ENCODE measurements around the gene SNX27.
A peak's percentile ranks its signal among the peaks of the same experiment; 100 is the strongest.

Gene SNX27

GRCh38 chr1:151706464-151707415 lies 94.9 kb downstream of the SNX27 start:
- no peak for DNase-seq

- DNase-seq: no peak
Measured at GRCh38 chr1:151707541-151708065, 95.8 kb downstream of the SNX27 start.

GRCh38 chr1:151708891-151709290 lies 97.0 kb downstream of the SNX27 start:
- no peak for DNase-seq

GRCh38 chr1:151710187-151710840 lies 98.5 kb downstream of the SNX27 start:
- no peak for DNase-seq

- no peak for DNase-seq
Measured at GRCh38 chr1:151711044-151711800, 99.4 kb downstream of the SNX27 start.

GRCh38 chr1:151711951-151712350 lies 100.1 kb downstream of the SNX27 start:
- DNase-seq: peak; percentile 11

DNA sequence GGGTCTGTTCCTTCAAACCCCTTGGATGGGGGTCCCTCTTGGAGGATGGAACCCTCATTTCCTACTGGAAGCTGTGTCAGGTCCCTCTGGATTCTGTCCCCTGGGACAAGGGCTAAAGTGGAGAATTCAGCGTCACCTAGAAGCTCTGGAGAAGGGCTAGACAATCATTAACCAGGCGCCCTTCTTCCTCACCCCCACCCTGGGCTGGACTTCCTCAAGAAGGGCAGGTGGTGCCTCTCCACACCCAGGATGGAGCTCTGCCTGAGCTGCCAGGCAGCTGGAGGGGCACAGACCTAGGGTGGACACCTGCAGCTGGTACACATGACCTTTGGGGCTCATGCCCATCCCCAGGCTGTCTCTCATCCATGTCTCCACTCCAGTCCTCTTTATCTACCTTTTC lies 101.2 kb downstream of the SNX27 start:
- DNase-seq: no peak

DNA sequence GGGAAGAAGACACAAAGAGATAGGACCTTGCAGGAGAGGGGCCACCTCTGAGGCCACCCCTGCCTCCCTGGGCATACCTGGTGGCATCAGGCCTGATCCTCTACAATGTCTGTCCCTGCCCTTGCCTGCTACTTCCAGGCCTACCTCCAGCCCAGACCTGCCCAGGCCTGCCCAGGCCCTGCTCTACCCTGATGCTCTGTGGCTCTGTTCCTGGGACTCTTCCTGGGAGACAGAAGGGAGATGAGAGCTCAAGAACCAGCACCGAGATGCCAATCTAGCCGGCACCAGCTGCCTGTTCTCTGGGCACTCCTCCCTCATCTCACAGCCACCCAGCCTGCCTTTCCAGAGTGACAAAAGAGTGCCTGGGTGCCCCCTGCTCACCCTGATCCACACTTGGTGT lies 102.0 kb downstream of the SNX27 start:
- no peak for DNase-seq

DNA sequence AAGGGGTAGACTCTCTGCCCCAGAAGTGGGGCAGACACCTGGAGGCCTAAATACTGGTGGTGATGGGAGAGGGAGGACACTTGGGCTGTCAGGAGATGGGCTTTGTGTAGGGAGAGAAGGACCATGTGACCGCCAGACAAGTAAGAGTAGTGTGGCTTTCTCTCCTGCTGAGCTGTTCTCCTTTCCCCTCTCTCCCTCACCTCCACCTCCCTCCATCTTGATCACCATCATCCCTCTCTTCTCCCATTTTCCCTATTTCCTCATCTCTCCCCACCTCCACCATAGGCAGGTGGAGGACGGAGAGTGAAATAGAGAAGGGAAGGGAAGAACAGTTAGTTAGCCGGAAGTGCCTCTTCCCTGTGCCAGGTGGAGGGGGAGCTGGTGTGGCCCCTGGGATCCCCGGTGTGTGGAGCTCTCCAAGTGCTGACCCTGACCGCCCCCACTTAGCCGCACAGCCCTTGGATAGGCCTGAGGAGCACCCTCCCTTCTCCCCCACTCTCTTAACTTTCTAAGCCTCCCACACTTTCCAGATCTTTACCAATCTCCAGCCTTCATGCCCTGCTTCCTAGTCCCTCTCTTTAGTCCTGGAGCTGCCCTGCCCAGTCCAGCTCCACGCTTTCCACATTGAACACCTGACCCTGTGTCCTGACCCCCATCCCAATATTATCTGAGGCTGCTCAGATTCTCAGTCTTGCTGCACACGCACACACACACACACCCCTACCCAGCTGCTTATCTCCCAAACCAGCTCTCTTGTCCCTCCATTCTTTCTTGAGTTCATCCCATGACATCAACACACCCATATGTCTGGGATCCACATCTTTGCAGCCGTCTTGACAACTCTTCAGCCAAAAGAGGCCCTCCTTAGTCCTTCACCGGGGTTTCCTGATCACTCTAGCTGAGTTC lies 103.2 kb downstream of the SNX27 start:
- DNase-seq: no peak

GRCh38 chr1:151715726-151716404 lies 104.0 kb downstream of the SNX27 start:
- peak; percentile 18 for DNase-seq

DNA sequence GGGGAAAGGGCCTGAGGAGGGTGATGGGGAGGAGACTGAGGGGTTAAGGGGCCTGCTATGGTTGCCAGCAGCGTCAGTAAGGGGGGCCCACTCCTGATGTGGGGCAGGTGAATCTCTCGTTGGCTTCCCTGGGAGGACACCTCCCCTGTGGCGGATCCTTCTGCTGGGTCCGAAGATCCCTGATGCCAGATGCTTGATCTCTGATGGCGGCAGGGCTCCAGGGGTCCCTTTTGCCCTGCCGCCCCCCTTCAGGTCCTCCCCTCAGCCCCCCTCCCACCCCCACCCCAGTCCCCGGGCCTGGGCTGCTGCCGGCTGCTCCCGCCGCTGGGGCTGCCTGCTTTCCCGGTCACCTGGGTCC lies 104.5 kb downstream of the SNX27 start:
- no peak for DNase-seq

DNA sequence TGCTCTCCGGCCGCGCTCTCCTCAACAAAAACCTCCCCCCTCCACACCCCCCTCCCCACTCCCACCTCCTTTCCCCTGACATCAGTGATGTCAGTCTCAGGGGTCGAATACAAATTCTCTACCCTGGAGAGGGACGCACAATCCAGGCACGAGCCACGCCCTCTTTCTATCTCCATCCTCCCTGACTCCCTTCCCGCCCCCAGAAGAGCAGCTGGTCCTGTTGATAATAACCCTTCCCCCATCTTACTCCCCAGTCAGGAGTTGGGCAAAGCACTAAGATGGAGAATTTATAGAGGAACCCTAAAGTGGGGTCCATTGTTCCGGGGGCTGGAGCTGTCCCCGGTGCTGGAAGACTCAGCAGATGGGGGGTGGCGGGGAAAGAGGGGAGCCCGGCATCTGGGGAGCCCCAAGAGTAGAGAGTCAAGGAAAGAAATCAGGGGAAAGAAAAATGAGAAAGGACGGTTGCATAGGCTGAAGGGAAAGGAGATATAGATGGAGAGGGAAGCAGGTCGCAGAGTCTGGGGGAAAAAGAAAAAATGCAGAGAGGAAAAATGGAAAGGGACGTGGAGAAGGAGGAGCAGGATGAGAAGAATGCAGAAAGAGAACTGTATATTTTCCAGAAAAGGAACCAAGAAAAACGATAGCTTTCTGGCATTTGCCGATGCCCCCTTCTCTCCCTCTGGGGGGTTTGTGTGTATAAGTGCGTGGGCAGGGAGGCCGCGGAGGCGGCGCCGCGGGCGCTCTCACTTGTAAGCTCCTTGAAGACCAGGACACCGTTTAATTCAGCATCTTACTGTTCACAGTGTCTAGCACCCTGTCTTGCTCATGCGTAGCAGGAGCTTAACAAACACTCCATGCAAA lies 105.2 kb downstream of the SNX27 start, which contains the start of gene CELF3:
CELF3 (minus strand) TSS at position 33 of the 861 bp plus-strand sequence. CDS start 783 bp downstream, outside the sequence.
- peak; percentile 97 for DNase-seq

DNA sequence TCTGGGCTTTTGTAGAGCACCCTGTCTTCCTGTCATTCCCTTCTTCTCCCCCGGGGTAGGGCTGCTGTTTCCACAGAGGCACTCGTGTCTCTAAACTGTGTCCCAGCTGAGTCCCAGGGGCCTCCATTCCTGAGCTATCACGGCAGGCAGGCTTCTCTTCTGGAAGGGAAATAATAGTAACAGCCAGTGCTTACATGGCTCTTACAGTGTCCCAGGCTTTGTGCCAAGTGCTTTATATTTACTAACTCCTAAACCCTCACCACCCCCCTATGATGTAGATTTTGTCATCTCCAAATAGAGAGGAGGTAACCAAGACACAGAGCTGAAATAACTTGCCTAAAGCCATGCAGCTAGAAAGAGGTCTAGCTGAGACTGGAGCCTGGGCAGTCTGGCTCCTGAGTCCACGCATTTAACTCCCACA lies 106.2 kb downstream of the SNX27 start:
- DNase-seq: no peak

GRCh38 chr1:151718666-151719065 lies 106.8 kb downstream of the SNX27 start:
- no peak for DNase-seq

DNA sequence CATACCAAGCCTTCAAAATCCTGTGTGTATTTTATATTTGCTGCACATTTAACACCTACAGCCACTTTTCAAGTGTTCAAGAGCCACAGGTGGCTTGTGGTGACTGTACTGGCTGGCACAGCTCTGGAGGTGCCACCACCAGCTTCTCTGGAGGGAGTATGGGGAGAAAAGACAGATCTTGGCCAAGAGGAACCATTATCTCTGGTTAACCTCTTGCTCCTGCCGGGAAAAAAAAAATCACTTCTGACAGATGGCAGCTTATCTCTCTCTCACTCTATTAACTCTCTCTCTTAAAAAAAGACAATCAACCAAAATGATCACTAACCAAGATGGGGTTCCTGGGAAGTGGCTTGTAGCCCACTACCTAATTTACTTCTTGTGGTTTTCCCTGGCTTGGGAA lies 108.3 kb downstream of the SNX27 start:
- DNase-seq: no peak

DNA sequence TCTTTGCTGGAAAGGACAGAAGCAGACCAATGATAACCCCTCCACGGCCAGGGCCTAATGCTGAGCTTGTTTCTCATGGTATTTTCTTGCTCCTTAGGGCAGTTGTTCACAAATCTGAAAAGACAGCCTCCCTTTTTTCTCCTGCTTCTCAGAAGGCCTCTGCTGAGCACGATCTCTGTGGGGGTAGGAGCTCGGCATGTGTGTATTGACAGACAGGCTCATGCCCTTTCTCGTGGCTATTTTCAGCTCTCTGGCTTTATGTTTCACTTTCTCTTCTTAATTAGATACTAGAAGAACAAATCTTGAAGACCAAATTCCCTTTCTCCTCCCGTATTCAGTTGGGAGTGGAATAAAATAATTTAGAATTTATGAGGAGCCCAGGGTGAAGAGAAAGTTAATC lies 108.7 kb downstream of the SNX27 start:
- no peak for DNase-seq

DNA sequence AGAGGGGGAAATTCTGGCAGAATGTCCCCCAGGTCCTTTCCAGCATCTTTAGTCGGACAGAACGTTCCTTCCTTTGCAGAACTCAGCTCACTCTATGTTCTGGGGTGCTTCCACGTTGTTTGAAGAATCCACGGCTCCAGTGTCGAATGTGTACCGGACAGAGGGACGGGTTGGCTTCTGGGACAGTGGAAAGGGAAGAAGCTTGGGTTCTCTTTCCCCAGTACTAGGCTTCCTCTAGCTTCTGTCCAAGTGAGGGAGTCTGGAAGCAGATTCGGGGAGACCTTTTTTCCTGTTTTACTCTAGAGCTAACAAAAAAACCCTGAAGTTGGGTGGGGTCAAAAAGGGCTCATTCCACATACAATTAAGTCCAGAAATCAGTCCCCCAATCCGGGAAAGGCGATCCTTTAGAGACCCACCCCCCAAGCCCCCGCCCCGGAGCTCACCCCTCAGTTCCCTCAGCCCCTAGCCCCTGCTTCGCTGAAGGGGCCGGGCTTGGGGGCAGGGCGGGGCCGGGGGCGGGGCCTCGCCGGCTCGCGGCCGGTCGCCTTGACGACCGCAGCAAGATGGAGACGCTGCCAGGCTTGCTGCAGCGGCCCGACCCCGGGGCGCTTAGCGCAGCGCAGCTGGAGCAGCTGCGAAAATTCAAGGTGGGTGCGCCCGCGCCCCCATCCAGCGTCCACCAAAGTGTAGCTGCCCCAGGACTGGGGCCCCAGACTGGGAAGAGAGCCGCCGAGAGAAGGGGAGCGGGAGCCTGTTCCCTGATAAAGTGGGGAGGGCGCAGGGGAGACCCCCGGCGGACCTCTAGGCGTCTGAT lies 109.3 kb downstream of the SNX27 start, which contains the start of gene RIIAD1:
RIIAD1 (plus strand) TSS at position 549 of the 814 bp plus-strand sequence; CDS start at position 564, 15 bp downstream.
- DNase-seq: no peak

DNA sequence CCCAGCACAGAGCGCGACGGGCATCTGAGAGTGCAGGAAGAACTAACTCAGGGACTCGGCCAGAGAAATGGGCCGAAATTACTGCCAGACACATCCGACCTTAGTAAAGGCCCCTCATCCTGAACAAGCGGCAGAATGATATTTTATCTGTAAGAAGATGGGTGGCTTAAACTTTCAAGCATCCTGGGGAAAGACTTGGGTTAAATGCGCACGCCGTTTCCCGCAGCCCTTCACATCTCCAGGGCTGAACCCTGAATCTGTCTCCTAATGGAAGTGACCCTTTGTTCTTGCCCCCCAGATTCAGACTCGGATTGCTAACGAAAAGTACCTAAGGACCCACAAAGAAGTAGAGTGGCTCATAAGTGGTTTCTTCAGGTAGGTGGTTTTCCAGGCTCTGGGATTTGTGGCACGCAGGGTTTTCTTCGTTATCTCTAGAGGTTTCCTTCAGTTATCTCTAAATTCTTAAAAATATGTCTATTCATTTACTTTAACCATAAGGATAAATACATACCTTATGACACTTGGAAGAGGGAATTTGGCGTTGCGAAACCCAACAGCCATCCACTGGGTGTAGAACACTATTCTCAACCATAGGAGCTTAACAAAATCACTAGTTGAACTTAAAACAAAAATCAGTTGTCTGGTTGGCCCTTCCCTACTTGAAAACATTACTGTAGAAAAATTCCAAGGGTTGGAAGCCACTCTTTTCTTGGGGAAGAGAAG lies 110.1 kb downstream of the SNX27 start:
- no peak for DNase-seq
